HepG2 (cell line): ENCODE results near the gene SLC28A3.

Experiments used
- BCL3 ChIP-seq: sonication (generic); formaldehyde crosslinking; IDR thresholded peaks from 2 replicates; pipeline ENCODE4 v1.5.1; 2020; ENCODE audit warnings: mild to moderate bottlenecking, missing genetic modification reagents, moderate library complexity
- CHCHD3 ChIP-seq: sonication (generic); formaldehyde crosslinking; IDR thresholded peaks from 2 replicates; pipeline ENCODE4 v1.8.0; 2022; ENCODE audit warnings: mild to moderate bottlenecking, missing genetic modification reagents, moderate library complexity
- CHD2 ChIP-seq: IDR thresholded peaks from 2 replicates; pipeline ENCODE4 v1.6.1; 2011; ENCODE audit warnings: low read depth, low read length, improper control_type of control experiment
- ELF1 ChIP-seq: sonication (generic); formaldehyde crosslinking; IDR thresholded peaks from 2 replicates; pipeline ENCODE4 v1.4.0; 2020; ENCODE audit warnings: missing genetic modification reagents
- ETV6 ChIP-seq: sonication (generic); formaldehyde crosslinking; conservative IDR thresholded peaks from 2 replicates; pipeline ENCODE4 v1.4.0; 2020; ENCODE audit warnings: missing genetic modification reagents
- HOXA7 ChIP-seq: sonication (generic); formaldehyde crosslinking; IDR thresholded peaks from 2 replicates; pipeline ENCODE4 v1.8.1; 2022; ENCODE audit warnings: mild to moderate bottlenecking, missing genetic modification reagents, moderate library complexity
- JUN ChIP-seq: sonication (generic); formaldehyde crosslinking; IDR thresholded peaks from 2 replicates; pipeline ENCODE4 v1.4.0; 2020; ENCODE audit warnings: mild to moderate bottlenecking, missing genetic modification reagents
- KDM1A ChIP-seq: IDR thresholded peaks from 2 replicates; pipeline ENCODE4 v1.6.1; 2016; ENCODE audit warnings: missing compliant biosample characterization
- NFYB ChIP-seq: sonication (generic); formaldehyde crosslinking; IDR thresholded peaks from 2 replicates; pipeline ENCODE4 v1.4.0; 2020; ENCODE audit warnings: missing genetic modification reagents
- SALL1 ChIP-seq: sonication (generic); formaldehyde crosslinking; IDR thresholded peaks from 2 replicates; pipeline ENCODE4 v1.8.0; 2022; ENCODE audit warnings: mild to moderate bottlenecking, missing genetic modification reagents
- TCF12 ChIP-seq, 2 experiments: fragments of 450-650 bp in 1 of 2; sonication (generic) in 1 of 2; formaldehyde crosslinking in 1 of 2; IDR thresholded peaks; 2 replicates each; pipeline versions ENCODE4 v1.6.1 to v1.8.0; 2017 to 2022; ENCODE audit warnings: antibody characterized with exemption in 1 of 2, mild to moderate bottlenecking in 1 of 2, missing genetic modification reagents in 1 of 2, moderate library complexity in 1 of 2
- ZBTB10 ChIP-seq: sonication (generic); formaldehyde crosslinking; IDR thresholded peaks from 2 replicates; pipeline ENCODE4 v1.4.0; 2020; ENCODE audit warnings: missing genetic modification reagents, borderline replicate concordance
- ZNF629 ChIP-seq: sonication (generic); formaldehyde crosslinking; conservative IDR thresholded peaks from 2 replicates; pipeline ENCODE4 v1.5.0; 2020; ENCODE audit warnings: missing genetic modification reagents

DNA sequence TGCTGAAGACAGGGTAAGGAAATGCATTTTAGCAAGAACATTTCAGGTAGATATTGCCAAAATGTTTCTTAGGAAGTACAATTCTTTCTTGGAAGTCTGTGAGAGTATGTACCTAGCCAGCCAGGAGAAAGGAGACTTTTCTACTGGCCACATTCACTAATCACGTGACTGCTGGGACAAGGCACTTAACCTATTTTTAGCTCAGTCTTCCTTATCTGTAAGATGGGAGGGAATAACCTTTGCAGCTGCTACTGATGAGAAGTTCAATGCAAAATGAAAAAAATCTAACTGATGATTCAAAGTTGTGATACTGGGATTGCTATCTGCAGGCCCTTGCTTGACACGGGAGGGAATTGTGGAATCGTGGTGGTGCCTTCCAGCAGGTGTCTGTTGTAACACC is 42.6 kb upstream of the SLC28A3 start:
- TF ChIP-seq ZNF629 (no peak), NFYB (no peak), HOXA7 (CRISPR knock-in tag) (no peak), JUN (CRISPR knock-in tag) (no peak), SALL1 (CRISPR knock-in tag) (no peak), ZBTB10 (CRISPR knock-in tag) (no peak), BCL3 (CRISPR knock-in tag) (no peak), ELF1 (CRISPR knock-in tag) (no peak), KDM1A (no peak), ETV6 (CRISPR knock-in tag) (no peak), CHCHD3 (CRISPR knock-in tag) (no peak), CHD2 (no peak), TCF12 (IDR thresholded peaks at IDR 0.05) (no peak), TCF12 (CRISPR knock-in tag; IDR thresholded peaks at IDR 0.05) (no peak)
